ENCODE measurements around the gene GPS1.
"Not testable (repeated sequence)": the region's sequence is repeated elsewhere in the genome, so short reads cannot be mapped to it uniquely, and the experiment has no call there.

The GPS1 gene

DNA sequence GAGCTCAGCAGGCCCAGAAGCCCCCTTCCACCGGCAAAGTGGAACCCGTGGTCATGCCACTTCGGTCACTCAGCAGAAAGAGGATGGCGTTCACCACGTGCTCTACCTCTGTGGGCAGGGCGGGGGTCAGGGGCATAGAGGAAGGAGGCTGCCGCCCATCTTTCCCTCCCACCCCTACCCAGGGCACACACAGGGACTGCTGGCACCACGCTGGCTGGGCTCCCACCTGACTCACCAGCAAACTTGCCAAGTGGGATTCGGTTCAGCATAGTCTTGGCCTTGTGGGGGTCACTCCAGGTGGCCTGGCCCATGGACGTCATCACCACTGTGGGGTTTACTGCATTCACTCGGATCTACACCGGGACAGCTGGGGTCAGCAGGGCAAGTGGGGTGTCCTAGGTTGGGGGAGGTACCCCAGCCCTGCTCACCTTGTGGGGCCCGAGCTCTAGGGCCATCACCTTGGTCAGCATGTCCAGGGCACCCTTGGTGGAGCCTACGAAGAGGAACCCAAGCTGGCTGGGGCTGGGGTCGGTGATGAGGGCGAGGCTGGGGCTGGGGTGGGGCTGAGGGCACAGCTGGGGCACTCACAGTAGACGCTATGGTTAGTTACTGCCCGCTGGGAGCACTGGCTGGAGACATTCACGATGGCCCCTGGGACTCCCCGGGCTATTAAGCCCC is 15.6 kb upstream of the GPS1 start:
- H3K27me3 Mint-ChIP-seq: no peaks in the 10 kb centered on the region
- peak overlapping the region; percentile 82 to 88 for H3K4me3 Mint-ChIP-seq
- ATAC-seq (replicated peaks) (no peak), DNase-seq (no peak)
- peaks cover 12% of the 10 kb centered on the region for H3K36me3 Mint-ChIP-seq (ENCODE audit: insufficient read depth)
- H3K4me1 Mint-ChIP-seq (ENCODE audit: low read depth in 2 of 2): peaks cover 17 to 21% of the 10 kb centered on the region in 2 donors
- no peaks in the 10 kb centered on the region for H3K9me3 Mint-ChIP-seq
- H3K27ac Mint-ChIP-seq: peak overlapping the region; percentile 57 to 88

DNA sequence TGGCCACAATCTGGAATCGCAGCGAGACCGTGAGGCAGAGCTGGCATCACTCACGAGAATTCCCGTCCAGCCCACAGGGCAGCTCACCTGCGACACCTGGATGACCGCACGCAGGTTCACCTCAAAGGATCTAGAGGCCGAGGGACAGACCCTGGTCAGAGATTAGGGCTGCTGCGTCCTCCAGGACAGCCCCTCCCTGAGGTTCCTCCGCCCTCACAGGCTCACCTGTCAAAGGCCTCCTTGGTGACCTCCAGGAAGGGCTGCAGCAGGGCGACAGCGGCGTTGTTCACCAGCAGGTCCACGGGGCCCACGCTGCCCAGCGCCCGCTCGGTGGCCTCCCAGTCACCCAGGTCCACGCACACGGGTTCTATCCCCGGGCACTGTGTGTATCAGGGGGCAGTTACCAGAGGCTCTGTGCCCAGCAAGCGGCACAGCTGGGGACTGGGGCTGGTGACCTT is 15.0 kb upstream of the GPS1 start:
- Mint-ChIP-seq H3K4me3 (peak overlapping the region; percentile 82 to 88), H3K27me3 (no peaks in the 10 kb centered on the region), H3K9me3 (no peaks in the 10 kb centered on the region), H3K4me1 (ENCODE audit: low read depth in 2 of 2) (peaks cover 17 to 21% of the 10 kb centered on the region in 2 donors), H3K27ac (peak overlapping the region; percentile 57 to 88), H3K36me3 (ENCODE audit: insufficient read depth) (peaks cover 12% of the 10 kb centered on the region)
- ATAC-seq (replicated peaks): no peak
- DNase-seq: no peak

DNA sequence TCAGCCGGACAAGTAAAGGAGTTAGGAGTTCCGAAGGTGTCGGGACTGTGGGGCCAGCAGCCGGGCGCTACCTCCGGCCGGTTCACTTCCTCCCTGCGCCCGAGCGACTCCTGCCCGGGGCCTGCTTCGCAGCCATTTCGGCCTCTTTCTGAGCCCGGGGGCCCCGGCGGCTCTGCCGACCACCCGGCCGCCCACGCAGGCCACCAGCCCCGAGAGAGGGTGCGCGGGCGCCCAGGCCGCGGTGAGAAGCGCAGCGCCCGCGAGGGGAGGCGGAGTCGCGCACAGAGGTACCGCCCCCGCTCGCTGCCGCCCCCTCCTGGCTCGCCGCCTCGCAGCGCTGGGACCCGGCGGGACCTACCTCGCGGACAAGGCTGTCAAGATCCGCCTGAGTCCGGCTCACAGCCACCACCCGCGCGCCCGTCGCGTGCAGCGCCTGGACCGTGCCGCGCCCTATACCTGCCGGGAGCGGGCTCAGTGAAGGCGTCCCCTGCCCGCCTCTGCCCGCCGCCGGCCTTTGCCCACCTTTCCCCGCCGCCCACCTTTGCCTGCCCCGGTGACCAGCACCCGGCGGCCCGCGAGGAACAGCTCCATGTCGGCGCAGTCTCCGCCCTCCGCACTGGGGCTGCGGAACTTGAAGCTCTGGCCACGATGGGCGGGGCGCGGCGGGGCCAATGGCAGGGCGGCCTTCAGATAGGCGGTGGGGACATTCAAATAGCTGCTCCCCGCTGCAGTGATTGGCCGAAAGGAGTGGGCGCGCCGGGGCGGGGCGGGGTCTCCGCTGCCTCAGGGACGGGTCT is 14.4 kb upstream of the GPS1 start, which contains the start of gene DCXR:
DCXR (minus strand) TSS at position 606 of the 797 bp plus-strand sequence; CDS start at position 591, 15 bp downstream.
- Mint-ChIP-seq H3K4me3 (peak within 1 kb of the TSS; percentile 82 to 88), H3K4me1 (ENCODE audit: low read depth in 2 of 2) (peaks cover 17 to 21% of the 10 kb centered on the region in 2 donors), H3K36me3 (ENCODE audit: insufficient read depth) (peaks cover 12% of the 10 kb centered on the region), H3K27ac (peak within 1 kb of the TSS; percentile 79 to 88), H3K27me3 (no peaks in the 10 kb centered on the region), H3K9me3 (no peaks in the 10 kb centered on the region)
- ATAC-seq (replicated peaks) (peak; percentile 90), DNase-seq (peak; percentile 91 to 93 (median 92))

GRCh38 chr17:82037889-82038195 is 13.9 kb upstream of the GPS1 start:
- Mint-ChIP-seq H3K9me3 (no peaks in the 10 kb centered on the region), H3K27me3 (no peaks in the 10 kb centered on the region), H3K36me3 (ENCODE audit: insufficient read depth) (peaks cover 12% of the 10 kb centered on the region), H3K4me1 (ENCODE audit: low read depth in 2 of 2) (peaks cover 17 to 21% of the 10 kb centered on the region in 2 donors), H3K27ac (peak overlapping the region; percentile 79 to 88), H3K4me3 (peak overlapping the region; percentile 82 to 88)
- ATAC-seq (replicated peaks) (no peak), DNase-seq (no peak)

DNA sequence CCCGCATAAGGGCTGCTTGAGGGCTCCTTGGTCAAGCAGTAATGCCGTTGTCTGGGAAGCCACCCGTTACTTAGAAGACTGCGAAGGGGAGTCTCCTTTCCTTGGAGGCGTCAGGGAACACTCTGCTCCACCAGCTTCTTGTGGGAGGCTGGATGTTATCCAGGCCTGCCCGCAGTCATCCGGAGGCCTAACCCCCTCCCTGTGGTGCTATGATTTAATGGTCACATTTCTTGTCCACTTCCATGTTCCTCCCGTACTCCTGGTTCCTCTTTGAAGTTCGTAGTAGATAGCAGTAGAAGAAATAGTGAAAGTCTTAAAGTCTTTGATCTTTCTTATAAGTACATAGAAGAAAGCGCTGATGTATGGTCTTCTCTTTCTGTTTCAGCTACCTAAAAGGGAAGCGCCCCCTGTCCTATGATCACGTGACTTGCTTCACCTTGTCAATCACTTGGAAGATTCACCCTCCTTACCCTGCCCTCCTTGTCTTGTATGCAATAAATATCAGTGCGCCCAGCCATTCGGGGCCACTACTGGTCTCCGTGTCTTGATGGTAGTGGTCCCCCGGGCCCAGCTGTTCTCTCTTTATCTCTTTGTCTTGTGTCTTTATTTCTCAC is 12.8 kb upstream of the GPS1 start:
- not testable (repeated sequence) for ATAC-seq (replicated peaks); H3K27me3 Mint-ChIP-seq; H3K27ac Mint-ChIP-seq; DNase-seq; H3K9me3 Mint-ChIP-seq
- Mint-ChIP-seq H3K4me3 (peak overlapping the region; percentile 31 to 32), H3K36me3 (ENCODE audit: insufficient read depth) (peaks cover 12% of the 10 kb centered on the region), H3K4me1 (ENCODE audit: low read depth in 2 of 2) (peaks cover 17 to 21% of the 10 kb centered on the region in 2 donors)

DNA sequence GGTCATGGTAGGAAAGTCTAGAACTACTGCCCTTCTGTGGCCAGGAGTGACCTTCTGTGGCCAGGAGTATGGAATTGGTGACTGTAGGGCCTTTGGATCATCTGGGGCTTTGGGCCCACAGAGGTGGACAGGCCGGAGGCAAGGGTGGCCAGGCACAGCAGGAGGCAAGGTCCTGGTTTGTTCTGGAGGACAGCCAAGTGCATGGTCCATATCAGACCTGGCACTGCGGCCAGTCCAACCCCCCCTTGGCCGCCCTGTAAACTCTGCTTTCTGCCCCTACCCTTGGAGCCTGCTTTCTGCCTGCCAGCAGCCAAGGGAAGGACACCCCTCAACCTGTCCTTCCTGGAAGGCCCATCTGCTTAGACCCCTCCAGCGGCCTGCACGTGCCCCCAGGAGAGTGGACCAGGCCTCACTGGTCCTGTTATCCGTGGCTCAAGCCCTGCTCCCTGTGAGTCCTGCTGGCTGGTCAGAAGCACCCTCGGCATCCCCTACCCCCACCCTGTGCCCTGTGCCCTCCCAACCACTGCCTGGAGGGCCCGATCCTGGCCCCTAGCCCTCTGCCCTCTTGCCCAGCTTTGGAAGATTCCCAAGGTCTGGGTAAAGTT is 11.9 kb upstream of the GPS1 start:
- no peaks in the 10 kb centered on the region for H3K27me3 Mint-ChIP-seq
- ATAC-seq (replicated peaks) (no peak), DNase-seq (no peak)
- peaks cover 17 to 21% of the 10 kb centered on the region in 2 donors for H3K4me1 Mint-ChIP-seq (ENCODE audit: low read depth in 2 of 2)
- peak overlapping the region in 1 of 2 donors; percentile 31 for H3K4me3 Mint-ChIP-seq
- peaks cover 12% of the 10 kb centered on the region for H3K36me3 Mint-ChIP-seq (ENCODE audit: insufficient read depth)
- no peaks in the 10 kb centered on the region for H3K9me3 Mint-ChIP-seq
- H3K27ac Mint-ChIP-seq: no peak overlapping the region

GRCh38 chr17:82041144-82041814 is 10.4 kb upstream of the GPS1 start:
- no peak overlapping the region for H3K4me3 Mint-ChIP-seq
- no peak for ATAC-seq (replicated peaks)
- peak overlapping the region in 1 of 2 donors; percentile 76 for H3K27ac Mint-ChIP-seq
- H3K4me1 Mint-ChIP-seq (ENCODE audit: low read depth in 2 of 2): peaks cover 7 to 12% of the 10 kb centered on the region in 2 donors
- no peaks in the 10 kb centered on the region for H3K27me3 Mint-ChIP-seq
- H3K9me3 Mint-ChIP-seq: no peaks in the 10 kb centered on the region
- H3K36me3 Mint-ChIP-seq (ENCODE audit: insufficient read depth): peaks cover 12% of the 10 kb centered on the region
- no peak for DNase-seq

- no peaks in the 10 kb centered on the region for H3K9me3 Mint-ChIP-seq
- H3K4me3 Mint-ChIP-seq: no peak overlapping the region
- DNase-seq: no peak
- H3K27me3 Mint-ChIP-seq: no peaks in the 10 kb centered on the region
- peaks cover 3% of the 10 kb centered on the region for H3K36me3 Mint-ChIP-seq (ENCODE audit: insufficient read depth)
- ATAC-seq (replicated peaks): no peak
- no peak overlapping the region for H3K27ac Mint-ChIP-seq
- H3K4me1 Mint-ChIP-seq (ENCODE audit: low read depth in 2 of 2): peaks cover 5 to 11% of the 10 kb centered on the region in 2 donors
Measured at GRCh38 chr17:82042649-82043048, 9.0 kb upstream of the GPS1 start.

- H3K27ac Mint-ChIP-seq: no peak overlapping the region
- ATAC-seq (replicated peaks) (no peak), DNase-seq (no peak)
- H3K9me3 Mint-ChIP-seq: no peaks in the 10 kb centered on the region
- H3K36me3 Mint-ChIP-seq (ENCODE audit: insufficient read depth): no peaks in the 10 kb centered on the region
- no peak overlapping the region for H3K4me3 Mint-ChIP-seq
- H3K4me1 Mint-ChIP-seq (ENCODE audit: low read depth in 2 of 2): peaks cover 0 to 6% of the 10 kb centered on the region in 2 donors
- no peaks in the 10 kb centered on the region for H3K27me3 Mint-ChIP-seq
Measured at GRCh38 chr17:82043507-82043906, 8.2 kb upstream of the GPS1 start.

DNA sequence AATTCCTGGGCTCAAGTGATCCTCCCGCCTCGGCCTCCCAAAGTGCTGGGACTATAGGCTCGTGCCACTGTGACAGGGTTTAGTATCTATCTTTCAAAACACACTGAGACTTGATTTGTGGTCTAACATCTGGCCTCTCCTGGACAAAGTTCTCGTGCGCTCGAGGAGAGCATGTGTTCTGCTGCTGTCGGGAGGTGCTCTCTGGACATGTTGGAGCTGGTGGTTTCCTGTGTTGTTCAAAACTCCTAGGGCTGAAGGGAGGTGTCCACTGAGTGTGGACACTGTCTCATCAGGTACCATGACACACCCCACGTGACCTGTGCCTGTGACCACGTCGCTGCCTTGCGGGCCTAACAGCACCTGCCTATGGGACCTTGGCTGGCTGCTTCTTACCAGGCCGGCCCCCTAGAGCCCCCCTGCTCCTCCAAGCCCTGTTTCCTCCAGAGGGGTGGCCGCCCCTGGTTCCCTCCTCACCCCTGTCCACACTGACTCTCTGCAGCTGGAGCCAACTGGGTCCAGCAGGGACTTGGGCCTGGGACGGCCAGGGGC is 5.7 kb upstream of the GPS1 start:
- no peak for ATAC-seq (replicated peaks)
- H3K27ac Mint-ChIP-seq: no peak overlapping the region
- DNase-seq: no peak
- H3K9me3 Mint-ChIP-seq: no peaks in the 10 kb centered on the region
- no peaks in the 10 kb centered on the region for H3K27me3 Mint-ChIP-seq
- H3K4me3 Mint-ChIP-seq: no peak overlapping the region
- H3K4me1 Mint-ChIP-seq (ENCODE audit: low read depth in 2 of 2): peaks cover 5 to 9% of the 10 kb centered on the region in 2 donors
- no peaks in the 10 kb centered on the region for H3K36me3 Mint-ChIP-seq (ENCODE audit: insufficient read depth)

GRCh38 chr17:82046903-82047302 is 4.8 kb upstream of the GPS1 start:
- DNase-seq (no peak), ATAC-seq (replicated peaks) (no peak)
- Mint-ChIP-seq H3K36me3 (ENCODE audit: insufficient read depth) (no peaks in the 10 kb centered on the region), H3K4me3 (no peak overlapping the region), H3K27ac (no peak overlapping the region), H3K9me3 (no peaks in the 10 kb centered on the region), H3K4me1 (ENCODE audit: low read depth in 2 of 2) (peaks cover 5 to 9% of the 10 kb centered on the region in 2 donors), H3K27me3 (no peaks in the 10 kb centered on the region)

DNA sequence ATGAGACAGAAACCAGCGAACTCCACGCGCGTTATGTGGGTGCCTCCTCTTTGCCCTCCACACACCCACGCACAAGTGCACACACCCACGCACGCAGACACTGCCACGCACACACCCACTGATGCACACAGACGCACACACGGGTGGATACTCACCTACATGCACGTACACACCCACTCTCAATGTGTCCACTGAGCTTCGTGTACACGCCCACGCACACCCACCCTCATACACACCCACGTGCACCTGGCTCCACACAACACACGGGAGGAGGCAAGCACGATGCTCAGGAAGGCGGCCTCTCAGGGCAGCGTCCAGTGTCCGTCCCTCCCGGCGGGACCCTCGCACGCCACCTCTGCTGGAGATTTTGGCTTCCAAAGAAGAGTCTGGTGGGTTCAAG is 4.3 kb upstream of the GPS1 start:
- DNase-seq (no peak), ATAC-seq (replicated peaks) (no peak)
- peaks cover 5 to 9% of the 10 kb centered on the region in 2 donors for H3K4me1 Mint-ChIP-seq (ENCODE audit: low read depth in 2 of 2)
- no peaks in the 10 kb centered on the region for H3K9me3 Mint-ChIP-seq
- H3K4me3 Mint-ChIP-seq: no peak overlapping the region
- H3K27me3 Mint-ChIP-seq: no peaks in the 10 kb centered on the region
- H3K27ac Mint-ChIP-seq: no peak overlapping the region
- H3K36me3 Mint-ChIP-seq (ENCODE audit: insufficient read depth): no peaks in the 10 kb centered on the region
